Stimulated activated CD8-positive, alpha-beta memory T cell treated with anti-CD3 and anti-CD28 coated beads, Interleukin-12 subunit alpha, Interleukin-12 subunit beta, amount 100 ng/mL, for 1 hour (primary cell): Measurements from ENCODE around the gene OBP2B.
"Not testable (repeated sequence)": the region's sequence is repeated elsewhere in the genome, so short reads cannot be mapped to it uniquely, and the experiment has no call there.

Source experiments
- DNase-seq: peaks from one replicate; pipeline ENCODE4 v3.0.0-alpha.2; 2020; ENCODE audit warnings: low read depth

The OBP2B gene

GRCh38 chr9:133201424-133202144 lies 7.5 kb downstream of the OBP2B start:
- DNase-seq, result no peak

DNA sequence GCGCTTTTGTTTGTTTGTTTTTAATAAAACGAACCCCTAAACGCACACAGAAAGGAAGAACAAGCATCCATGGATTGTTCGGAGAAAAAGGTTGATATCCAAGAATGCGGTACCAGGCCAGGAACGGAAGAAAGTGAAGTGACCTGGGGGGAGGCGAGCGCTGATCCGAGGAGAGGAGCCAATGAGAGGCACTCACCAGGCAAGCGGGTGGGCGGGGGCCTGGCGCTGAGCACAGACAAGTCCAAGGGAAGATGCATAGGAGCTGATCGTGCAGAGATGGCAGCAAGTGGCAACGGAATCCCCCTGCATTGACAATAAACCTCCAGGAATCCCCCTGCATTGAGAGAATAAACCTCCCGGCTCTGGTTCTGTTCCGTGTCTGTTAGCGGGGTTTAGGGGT lies 8.4 kb downstream of the OBP2B start:
- DNase-seq, result no peak

GRCh38 chr9:133199648-133200321 lies 9.3 kb downstream of the OBP2B start:
- no peak for DNase-seq

DNA sequence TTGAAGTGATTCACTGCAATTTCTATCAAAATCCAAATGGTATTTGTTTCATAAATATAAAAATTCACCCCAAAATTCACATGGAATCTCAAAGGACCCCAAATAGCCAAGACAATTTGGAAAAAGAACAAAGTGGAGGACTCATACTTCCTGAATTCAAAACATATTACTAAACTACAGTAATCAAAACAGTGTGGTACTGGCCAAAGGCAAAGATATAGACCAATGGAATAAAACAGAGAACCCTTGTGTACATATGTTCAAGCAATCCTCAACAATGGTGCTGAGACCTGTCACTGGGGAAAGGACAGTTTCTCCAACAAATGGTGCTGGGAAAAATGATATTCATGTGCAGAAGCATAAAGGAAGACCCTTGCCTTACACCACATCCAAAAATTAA lies 14.0 kb downstream of the OBP2B start:
- DNase-seq, result no peak

- DNase-seq, result no peak
These were observed 14.5 kb downstream of the OBP2B start for GRCh38 chr9:133194597-133194996.

- no peak for DNase-seq
These were observed 17.1 kb downstream of the OBP2B start for GRCh38 chr9:133191989-133192388.

DNA sequence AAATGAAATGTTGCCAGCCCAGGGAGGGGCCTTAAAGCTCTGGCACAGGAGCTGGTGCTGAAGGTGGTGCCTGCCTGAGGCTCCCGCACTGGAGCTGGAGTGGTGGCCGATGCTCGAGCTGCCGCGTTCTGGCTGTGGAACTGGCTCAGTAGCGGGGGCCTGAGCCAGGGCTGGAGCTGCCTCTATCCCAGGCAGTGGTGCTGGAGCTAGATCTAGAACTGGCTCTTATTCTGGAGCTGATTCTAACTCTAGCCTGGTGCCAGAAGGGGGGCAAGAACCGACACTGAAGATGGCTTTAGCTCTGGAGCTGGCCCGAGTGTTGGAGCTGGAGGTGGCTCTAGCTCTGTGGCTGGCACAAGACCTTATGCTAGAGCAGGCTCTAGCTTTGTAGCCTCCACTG lies 19.2 kb downstream of the OBP2B start:
- DNase-seq, result no peak

DNA sequence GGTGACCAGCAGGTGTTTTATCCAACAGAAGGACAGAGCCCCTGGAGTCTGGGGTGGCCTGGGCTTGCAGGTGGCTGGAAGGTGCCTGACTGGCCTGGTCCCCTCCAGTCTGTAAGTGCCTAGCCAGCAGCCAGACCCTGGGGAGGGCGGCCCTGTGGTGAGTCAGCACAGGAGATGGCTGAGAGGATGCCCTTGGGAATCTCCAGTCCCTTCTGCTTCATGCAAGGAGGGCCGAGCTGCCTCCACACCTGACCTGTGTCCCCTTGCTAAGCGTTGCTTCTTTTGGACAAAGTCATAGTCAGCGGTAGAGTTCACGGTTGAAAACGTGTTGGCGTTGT lies 20.2 kb downstream of the OBP2B start:
- DNase-seq, result no peak

DNA sequence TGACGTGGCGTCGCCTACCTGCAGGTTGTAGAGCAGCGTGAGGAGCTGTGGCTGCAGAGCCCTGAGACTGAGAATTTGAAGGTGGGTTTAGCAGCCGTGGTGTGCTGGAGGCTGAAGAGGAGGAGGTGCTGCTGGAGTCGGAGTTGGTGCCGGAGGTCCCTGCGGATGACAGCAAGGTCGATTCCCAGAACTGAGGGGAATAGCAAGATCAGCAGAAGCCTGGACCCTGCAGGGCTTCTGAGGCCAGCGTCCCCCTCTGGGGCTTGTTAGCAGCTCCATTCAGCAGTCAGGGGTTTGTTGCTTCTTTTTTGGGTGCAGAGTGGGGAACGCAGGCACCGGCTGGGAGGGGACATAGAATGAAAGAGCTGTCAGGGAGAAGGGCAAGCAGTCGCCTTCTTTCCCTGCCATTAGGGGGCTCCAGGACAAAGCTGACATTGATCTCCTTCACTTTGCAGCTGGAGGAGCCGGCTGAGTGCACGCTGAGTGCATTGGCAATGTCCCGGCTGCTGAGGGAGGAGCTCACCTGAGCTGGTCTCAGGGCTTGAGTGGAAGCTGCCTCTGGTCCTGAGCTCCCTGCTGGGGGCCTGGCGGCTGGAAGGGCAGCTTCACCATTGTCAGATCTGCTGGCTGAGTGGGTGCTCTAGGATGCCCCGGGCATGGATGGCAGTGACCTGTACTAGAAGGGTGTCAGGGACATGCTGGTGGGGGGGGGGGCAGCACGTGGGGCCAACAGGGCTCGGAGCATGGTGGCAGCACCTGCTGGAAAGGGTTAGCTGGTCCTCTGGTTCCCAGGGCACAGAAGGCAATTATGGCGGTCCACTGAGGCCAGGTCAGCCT lies 20.8 kb downstream of the OBP2B start:
- no peak for DNase-seq

DNA sequence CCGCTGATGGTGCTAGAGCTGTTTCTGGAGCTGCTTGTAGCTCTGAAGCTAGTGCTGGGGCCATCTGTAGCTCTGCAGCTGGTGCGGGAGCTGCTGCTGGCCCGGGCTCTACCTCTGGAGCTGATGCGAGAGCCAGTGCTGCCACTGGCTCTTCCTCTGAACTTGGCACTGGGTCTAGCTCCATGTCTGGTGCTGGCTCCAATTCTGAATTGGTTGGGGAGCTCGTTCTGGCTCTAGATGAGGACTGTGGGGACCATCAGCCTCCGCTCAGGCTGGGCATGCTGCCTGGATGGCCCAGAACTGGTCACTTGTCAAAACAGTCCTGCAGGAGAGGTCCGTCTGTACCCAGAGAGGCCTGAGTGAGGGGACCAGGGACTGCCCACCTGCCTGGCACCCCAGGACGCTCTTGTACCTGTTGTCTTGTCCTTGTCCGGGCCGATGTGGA lies 21.5 kb downstream of the OBP2B start:
- DNase-seq, result no peak

DNA sequence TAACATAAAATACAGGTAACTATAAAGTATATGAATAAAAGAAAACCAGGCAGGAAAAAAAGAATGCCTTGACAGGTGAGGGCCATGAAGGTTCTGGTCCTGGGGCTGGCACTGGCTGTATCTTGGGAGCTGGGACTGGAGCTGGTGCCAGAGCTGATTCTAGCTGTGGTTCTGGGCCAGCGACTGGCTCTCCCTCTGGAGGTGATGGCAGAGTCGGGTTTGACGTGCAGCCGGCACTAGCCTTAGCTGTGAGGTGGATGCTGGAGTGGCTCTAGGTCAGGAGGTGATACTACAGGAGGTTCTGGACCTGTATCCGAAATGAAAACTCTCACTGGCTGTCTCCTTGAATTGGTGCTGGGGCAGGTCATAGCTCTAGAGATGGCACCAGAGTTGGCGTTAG lies 22.3 kb downstream of the OBP2B start:
- no peak for DNase-seq

GRCh38 chr9:133184971-133185370 lies 24.1 kb downstream of the OBP2B start:
- no peak for DNase-seq

- DNase-seq, result no peak
These were observed 26.9 kb downstream of the OBP2B start for GRCh38 chr9:133182151-133182550.

DNA sequence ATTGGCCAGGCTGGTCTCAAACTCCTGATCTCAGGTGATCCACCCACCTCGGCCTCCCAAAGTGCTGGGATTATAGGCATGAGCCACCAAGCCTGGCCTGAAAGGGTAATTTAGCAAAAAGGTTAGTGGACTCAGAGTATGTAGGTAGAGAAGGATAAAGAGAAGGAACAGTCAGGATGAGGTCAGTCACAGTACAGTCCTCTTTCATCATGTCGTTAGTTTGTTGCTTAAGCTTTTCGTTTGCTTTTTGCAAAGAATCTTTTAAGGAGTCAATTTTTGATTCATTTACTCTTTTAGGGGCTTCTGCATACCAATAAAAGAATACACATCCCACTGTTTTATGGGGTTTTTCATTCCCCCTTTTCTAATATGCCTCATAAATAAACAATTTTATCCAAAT lies 27.5 kb downstream of the OBP2B start:
- DNase-seq, result no peak

- DNase-seq, result no peak
These were observed 28.1 kb downstream of the OBP2B start for GRCh38 chr9:133180953-133181352.

GRCh38 chr9:133173056-133173455 lies 36.0 kb downstream of the OBP2B start:
- DNase-seq, result no peak

DNA sequence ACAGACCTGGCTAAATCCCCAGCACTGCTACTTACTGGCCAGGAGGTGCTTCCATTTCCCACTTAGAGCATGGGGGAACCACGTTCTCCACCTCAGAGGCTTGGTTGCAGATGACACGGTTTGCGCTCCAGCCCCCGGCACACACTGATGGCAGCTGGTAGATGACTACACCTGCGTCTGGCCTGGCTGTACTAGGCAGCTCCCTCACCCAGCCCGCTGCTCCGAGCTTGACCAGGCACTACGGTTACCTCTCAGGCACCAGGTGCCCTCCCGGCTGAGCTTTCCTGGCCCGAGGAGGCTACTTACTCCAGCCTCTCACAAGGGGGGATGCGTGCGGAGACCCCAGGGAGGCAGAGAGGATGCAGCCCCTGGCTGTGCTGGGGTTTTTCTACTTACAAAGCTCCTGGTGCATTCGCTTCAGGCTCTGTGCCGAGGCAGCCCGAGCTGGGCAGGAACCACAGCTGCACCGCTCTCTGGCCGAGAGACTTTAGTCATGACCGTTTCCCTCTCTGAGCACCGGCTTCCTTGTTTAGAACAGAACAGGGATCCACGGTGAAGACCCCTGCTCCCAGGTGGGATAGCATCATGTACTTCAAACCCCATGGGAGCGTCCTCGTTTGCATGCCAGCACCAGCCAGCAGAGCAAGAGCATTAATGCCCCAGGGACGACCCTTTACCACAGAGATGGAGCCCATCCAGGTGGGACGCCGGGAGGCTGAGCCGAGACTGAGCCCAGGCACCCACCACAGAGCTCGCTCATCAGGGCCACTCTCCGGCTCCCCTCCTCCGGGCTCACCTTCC lies 37.7 kb downstream of the OBP2B start:
- no peak for DNase-seq

GRCh38 chr9:133170716-133171115 lies 38.3 kb downstream of the OBP2B start:
- DNase-seq, result no peak

- DNase-seq, result not testable (repeated sequence)
These were observed 39.4 kb downstream of the OBP2B start for GRCh38 chr9:133169687-133170086.

DNA sequence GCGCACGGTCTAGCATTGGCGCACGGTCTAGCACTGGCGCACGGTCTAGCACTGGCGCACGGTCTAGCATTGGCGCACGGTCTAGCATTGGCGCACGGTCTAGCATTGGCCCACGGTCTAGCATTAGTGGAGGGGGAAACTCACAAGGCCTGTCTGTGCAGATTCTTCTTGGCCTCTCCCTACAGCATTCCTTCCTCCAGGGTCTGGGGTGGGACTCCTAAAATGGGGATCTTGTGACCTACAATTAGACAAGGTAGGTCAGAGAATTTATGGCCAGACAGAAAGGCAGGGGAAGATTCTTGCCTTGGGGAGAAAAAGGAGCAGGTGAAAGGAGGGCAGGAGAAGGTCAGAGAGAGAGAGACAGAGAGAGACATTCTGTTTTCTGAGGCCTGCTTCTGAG lies 39.9 kb downstream of the OBP2B start:
- no peak for DNase-seq

DNA sequence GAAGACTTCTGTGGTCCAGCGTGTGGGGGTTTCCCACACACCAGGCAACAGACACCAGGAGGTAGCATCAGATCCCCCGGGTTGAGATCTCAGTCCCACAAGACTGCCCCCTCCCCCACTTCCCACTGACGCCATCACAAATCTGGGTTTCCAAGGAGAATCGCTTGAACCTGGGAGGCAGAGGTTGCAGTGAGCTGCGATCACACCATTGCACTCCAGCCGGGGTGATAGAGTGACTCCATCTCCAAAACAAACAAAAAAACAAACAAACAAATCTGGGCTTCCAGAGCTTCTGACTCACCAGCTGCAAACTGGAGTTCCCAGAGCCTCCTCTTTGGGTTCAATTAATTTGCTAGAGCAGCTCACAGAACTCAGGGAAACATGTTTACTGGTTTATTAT lies 40.6 kb downstream of the OBP2B start:
- DNase-seq, result no peak

GRCh38 chr9:133167769-133168168 lies 41.3 kb downstream of the OBP2B start:
- DNase-seq, result no peak
